ENCODE results near the gene SLC41A1.
A peak's percentile ranks its signal among the peaks of the same experiment; 100 is the strongest.

Gene SLC41A1

DNA sequence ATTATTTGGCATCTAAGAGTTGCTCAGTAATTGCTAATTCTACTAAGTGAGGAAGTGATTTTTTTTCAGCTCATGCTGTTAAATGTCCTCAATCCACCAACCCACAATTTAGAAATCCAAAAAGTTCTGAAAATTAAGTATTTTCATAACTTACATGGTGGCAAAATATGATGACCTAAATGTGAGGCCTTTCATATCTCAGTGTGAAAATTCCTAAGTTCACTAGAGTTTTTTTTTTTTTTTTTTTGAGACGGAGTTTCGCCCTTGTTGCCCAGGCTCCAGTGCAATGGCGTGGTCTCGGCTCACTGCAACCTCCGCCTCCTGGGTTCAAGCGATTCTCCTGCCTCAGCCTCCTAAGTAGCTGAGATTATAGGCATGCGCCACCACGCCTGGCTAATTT is 68.6 kb downstream of the SLC41A1 start:
- H3K4me1 ChIP-seq (ENCODE audit: low read length): peaks cover 65% of the 10 kb centered on the region
- H3K79me2 ChIP-seq (ENCODE audit: low read length): peaks cover 100% of the 10 kb centered on the region
- no peaks in the 10 kb centered on the region for H3K27me3 ChIP-seq (ENCODE audit: low read depth, low read length)
- H4K20me1 ChIP-seq (ENCODE audit: insufficient read depth, low read length): peaks cover 89% of the 10 kb centered on the region
- H3K36me3 ChIP-seq (replicated peaks; ENCODE audit: low read depth, low read length): peaks cover 59% of the 10 kb centered on the region
- TF ChIP-seq EZH2phosphoT487 (IDR thresholded peaks at IDR 0.05; ENCODE audit: low read depth): no peak
- TF ChIP-seq, protein P1, sequence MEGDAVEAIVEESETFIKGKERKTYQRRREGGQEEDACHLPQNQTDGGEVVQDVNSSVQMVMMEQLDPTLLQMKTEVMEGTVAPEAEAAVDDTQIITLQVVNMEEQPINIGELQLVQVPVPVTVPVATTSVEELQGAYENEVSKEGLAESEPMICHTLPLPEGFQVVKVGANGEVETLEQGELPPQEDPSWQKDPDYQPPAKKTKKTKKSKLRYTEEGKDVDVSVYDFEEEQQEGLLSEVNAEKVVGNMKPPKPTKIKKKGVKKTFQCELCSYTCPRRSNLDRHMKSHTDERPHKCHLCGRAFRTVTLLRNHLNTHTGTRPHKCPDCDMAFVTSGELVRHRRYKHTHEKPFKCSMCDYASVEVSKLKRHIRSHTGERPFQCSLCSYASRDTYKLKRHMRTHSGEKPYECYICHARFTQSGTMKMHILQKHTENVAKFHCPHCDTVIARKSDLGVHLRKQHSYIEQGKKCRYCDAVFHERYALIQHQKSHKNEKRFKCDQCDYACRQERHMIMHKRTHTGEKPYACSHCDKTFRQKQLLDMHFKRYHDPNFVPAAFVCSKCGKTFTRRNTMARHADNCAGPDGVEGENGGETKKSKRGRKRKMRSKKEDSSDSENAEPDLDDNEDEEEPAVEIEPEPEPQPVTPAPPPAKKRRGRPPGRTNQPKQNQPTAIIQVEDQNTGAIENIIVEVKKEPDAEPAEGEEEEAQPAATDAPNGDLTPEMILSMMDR (IDR thresholded peaks at IDR 0.05; ENCODE audit: low read depth, low read length): no peak
- peak overlapping the region; percentile 23; the same call in 1 of the 2 replicates for H3K9ac ChIP-seq (ENCODE audit: low read length)
- H3K4me2 ChIP-seq (ENCODE audit: low read length): peak overlapping the region; percentile 76
- H3K27ac ChIP-seq (ENCODE audit: low read length): peak overlapping the region; percentile 65
- H2AFZ ChIP-seq (ENCODE audit: low read depth, low read length): no peak overlapping the region
- no peaks in the 10 kb centered on the region for H3K9me3 ChIP-seq (ENCODE audit: insufficient read depth, low read length)
- peak overlapping the region; percentile 64 for H3K4me3 ChIP-seq (ENCODE audit: low read length)

DNA sequence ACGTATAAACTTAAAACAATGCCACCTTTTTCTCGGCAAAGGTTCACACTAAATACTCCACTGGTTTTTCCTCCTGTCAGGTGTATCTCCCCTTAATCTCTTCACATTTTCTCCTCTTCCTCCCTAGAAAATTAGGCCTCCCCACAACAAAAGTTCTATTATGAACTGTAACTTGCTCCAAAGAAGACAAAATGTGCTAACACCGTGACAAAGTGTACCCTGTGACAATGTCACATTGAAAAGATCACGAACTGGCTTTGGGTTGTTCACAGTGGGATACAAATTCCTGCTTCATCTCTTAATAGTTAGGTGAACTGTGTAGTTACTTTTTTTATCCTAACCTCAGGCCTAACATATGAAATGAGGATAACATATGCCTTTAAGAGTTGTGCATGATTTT is 69.0 kb downstream of the SLC41A1 start:
- TF ChIP-seq, protein P1 (IDR thresholded peaks at IDR 0.05; ENCODE audit: low read depth, low read length): no peak
- TF ChIP-seq EZH2phosphoT487 (IDR thresholded peaks at IDR 0.05; ENCODE audit: low read depth): no peak
- no peak overlapping the region for H2AFZ ChIP-seq (ENCODE audit: low read depth, low read length)
- H4K20me1 ChIP-seq (ENCODE audit: insufficient read depth, low read length): peaks cover 91% of the 10 kb centered on the region
- no peaks in the 10 kb centered on the region for H3K27me3 ChIP-seq (ENCODE audit: low read depth, low read length)
- peak overlapping the region; percentile 64 for H3K4me3 ChIP-seq (ENCODE audit: low read length)
- H3K36me3 ChIP-seq (replicated peaks; ENCODE audit: low read depth, low read length): peaks cover 62% of the 10 kb centered on the region
- peaks cover 65% of the 10 kb centered on the region for H3K4me1 ChIP-seq (ENCODE audit: low read length)
- no peaks in the 10 kb centered on the region for H3K9me3 ChIP-seq (ENCODE audit: insufficient read depth, low read length)
- H3K9ac ChIP-seq (ENCODE audit: low read length): peak overlapping the region; percentile 23; the same call in 1 of the 2 replicates
- H3K4me2 ChIP-seq (ENCODE audit: low read length): peak overlapping the region; percentile 76
- peaks cover 100% of the 10 kb centered on the region for H3K79me2 ChIP-seq (ENCODE audit: low read length)
- H3K27ac ChIP-seq (ENCODE audit: low read length): peak overlapping the region; percentile 65

DNA sequence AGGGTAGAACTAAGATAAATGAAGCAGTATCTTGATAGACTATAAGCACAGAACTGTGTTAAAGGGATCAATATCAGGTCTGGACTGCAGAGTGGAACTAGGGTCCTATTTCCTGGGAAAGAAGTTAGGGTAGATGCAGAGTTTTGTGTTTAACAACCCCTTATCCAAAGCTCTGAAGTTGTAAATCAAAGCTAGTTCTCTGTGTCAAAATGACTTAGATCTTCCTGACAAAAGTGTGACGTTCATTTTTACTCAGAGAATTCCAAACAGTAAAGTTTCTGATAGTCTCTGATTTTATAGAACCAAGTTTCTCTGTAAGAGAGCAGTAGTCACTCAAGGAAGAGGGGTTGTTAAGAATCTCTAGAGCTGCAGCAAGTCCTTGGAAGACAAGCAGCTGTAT is 71.3 kb downstream of the SLC41A1 start:
- peaks cover 88% of the 10 kb centered on the region for H4K20me1 ChIP-seq (ENCODE audit: insufficient read depth, low read length)
- peaks cover 100% of the 10 kb centered on the region for H3K79me2 ChIP-seq (ENCODE audit: low read length)
- H3K4me3 ChIP-seq (ENCODE audit: low read length): peak overlapping the region; percentile 37; the same call in 1 of the 2 replicates
- H3K4me2 ChIP-seq (ENCODE audit: low read length): peak overlapping the region; percentile 76; the same call in 1 of the 2 replicates
- H3K9ac ChIP-seq (ENCODE audit: low read length): peak overlapping the region; percentile 31; the same call in 1 of the 2 replicates
- H3K9me3 ChIP-seq (ENCODE audit: insufficient read depth, low read length): no peaks in the 10 kb centered on the region
- H2AFZ ChIP-seq (ENCODE audit: low read depth, low read length): no peak overlapping the region
- H3K27ac ChIP-seq (ENCODE audit: low read length): peak overlapping the region; percentile 65
- TF ChIP-seq, protein P1 (IDR thresholded peaks at IDR 0.05; ENCODE audit: low read depth, low read length): no peak
- TF ChIP-seq EZH2phosphoT487 (IDR thresholded peaks at IDR 0.05; ENCODE audit: low read depth): no peak
- peaks cover 49% of the 10 kb centered on the region for H3K4me1 ChIP-seq (ENCODE audit: low read length)
- peaks cover 50% of the 10 kb centered on the region for H3K36me3 ChIP-seq (replicated peaks; ENCODE audit: low read depth, low read length)
- no peaks in the 10 kb centered on the region for H3K27me3 ChIP-seq (ENCODE audit: low read depth, low read length)

DNA sequence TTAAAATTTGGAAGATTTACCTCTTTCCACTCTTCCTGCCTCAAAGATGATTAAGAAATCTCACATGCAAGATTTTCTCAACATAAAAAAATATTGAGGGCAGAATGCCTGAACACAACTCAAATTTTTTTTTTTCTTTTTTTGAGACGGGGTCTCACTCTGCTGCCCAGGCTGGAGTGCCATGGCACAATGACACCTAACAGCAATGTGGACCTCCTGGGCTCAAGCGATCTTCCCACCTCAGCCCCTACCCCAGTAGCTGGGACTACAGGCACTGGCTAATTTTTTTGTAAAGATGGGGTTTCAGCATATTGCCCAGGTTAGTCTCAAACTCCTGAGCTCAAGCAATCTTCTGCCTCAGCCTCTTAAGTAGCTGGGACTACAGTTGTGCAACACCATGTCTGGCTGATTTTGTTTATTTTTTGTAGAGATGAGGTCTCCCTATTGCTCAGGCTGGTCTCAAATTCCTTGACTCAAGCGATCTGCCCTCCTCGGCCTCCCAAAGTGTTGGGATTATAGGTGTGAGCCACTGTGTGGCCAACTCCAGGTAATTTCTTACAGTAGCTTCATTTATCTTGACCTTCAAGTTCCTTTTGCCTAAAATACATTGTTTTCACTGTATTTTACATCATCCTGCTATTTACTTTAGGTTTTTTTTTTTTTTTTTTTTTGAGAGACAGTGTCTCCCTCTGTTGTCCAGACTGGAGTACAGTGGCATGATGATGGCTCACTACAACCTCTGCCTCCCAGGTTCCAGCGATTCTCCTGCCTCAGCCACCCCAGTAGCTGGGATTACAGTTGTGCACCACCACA is 73.4 kb downstream of the SLC41A1 start:
- TF ChIP-seq EZH2phosphoT487 (IDR thresholded peaks at IDR 0.05; ENCODE audit: low read depth): no peak
- TF ChIP-seq, protein P1 (IDR thresholded peaks at IDR 0.05; ENCODE audit: low read depth, low read length): no peak

More for the DNA sequence above, 73.4 kb downstream of the SLC41A1 start:
- Histone ChIP-seq H3K27me3 (ENCODE audit: low read depth, low read length) (no peaks in the 10 kb centered on the region), H3K9ac (ENCODE audit: low read length) (no peak overlapping the region), H2AFZ (ENCODE audit: low read depth, low read length) (no peak overlapping the region), H3K36me3 (replicated peaks; ENCODE audit: low read depth, low read length) (peaks cover 54% of the 10 kb centered on the region), H3K27ac (ENCODE audit: low read length) (no peak overlapping the region), H3K4me2 (ENCODE audit: low read length) (no peak overlapping the region), H3K4me1 (ENCODE audit: low read length) (peaks cover 37% of the 10 kb centered on the region), H3K4me3 (ENCODE audit: low read length) (no peak overlapping the region), H4K20me1 (ENCODE audit: insufficient read depth, low read length) (peaks cover 85% of the 10 kb centered on the region), H3K9me3 (ENCODE audit: insufficient read depth, low read length) (no peaks in the 10 kb centered on the region), H3K79me2 (ENCODE audit: low read length) (peaks cover 100% of the 10 kb centered on the region)
